WI38 (cell line): ENCODE results near the gene NRCAM.
"Not testable (repeated sequence)": the region's sequence is repeated elsewhere in the genome, so short reads cannot be mapped to it uniquely, and the experiment has no call there.

Experiments
- H3K4me3 ChIP-seq: 2 replicates; pipeline ENCODE4 v1.5.1; 2011; ENCODE audit warnings: low read depth, mild to moderate bottlenecking, control low read depth, low read length
- TF ChIP-seq, protein P1 (sequence below): IDR thresholded peaks from 2 replicates; pipeline ENCODE4 v1.5.1; 2012; ENCODE audit warnings: low read depth, mild to moderate bottlenecking, control low read depth, low read length

Gene NRCAM

DNA sequence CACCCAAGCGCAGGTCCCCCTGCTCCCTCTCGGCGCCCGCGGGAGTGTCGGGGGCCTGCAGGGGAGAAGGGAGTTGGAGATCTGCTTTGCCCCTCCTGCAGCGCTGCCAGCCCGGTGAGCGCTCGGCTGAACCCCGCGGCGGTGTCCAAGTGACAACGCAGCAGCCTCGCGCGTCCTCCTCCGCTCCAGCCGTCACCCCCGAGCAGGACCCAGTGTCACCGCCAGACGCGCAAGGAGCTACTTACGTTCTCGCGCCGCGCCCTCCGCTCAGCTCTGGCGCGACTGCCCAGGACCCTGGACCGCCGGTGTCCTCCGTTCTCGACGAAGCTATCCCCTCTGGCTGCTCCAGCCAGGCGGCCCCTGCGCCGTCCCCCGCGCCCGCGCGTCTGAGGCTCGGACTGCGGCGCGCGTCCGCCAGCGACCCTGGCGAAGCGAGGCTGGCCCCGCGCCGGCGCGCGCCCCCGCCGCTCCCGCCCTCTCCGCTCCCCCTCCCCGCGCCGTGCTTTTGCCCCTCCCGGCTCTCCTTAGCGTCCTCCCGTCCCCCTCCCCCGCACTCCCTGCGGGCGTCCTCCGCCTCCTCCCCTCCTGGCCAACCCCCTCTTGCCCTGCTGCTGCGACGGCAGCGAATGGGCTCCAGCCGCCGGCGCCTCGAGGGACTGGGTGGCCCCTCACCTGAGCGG, at the start of gene NRCAM:
TSS of gene NRCAM (minus strand) at position 439 of the 680 bp plus-strand sequence. CDS start 216,372 bp downstream, outside the sequence.
- TF ChIP-seq, protein P1, sequence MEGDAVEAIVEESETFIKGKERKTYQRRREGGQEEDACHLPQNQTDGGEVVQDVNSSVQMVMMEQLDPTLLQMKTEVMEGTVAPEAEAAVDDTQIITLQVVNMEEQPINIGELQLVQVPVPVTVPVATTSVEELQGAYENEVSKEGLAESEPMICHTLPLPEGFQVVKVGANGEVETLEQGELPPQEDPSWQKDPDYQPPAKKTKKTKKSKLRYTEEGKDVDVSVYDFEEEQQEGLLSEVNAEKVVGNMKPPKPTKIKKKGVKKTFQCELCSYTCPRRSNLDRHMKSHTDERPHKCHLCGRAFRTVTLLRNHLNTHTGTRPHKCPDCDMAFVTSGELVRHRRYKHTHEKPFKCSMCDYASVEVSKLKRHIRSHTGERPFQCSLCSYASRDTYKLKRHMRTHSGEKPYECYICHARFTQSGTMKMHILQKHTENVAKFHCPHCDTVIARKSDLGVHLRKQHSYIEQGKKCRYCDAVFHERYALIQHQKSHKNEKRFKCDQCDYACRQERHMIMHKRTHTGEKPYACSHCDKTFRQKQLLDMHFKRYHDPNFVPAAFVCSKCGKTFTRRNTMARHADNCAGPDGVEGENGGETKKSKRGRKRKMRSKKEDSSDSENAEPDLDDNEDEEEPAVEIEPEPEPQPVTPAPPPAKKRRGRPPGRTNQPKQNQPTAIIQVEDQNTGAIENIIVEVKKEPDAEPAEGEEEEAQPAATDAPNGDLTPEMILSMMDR: no peak
- peak within 1 kb of the TSS; percentile 50 for H3K4me3 ChIP-seq

DNA sequence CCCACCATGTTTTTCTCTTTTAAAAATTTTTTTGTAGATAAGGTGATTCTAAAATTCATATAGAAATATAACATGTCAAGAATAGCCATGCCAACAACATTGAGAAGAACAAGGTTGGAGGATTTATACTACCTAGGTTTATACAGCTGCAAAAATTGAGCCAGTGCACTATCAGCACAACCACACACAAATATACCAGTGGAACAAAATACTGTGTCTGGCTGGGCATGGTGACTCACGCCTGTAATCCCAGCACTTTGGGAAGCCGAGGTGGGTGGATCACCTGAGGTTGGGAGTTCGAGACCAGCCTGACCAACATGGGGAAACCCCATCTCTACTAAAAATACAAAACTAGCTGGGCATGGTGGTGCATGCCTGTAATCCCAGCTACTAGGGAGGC, 48.3 kb upstream of the NRCAM start:
- not testable (repeated sequence) for H3K4me3 ChIP-seq

DNA sequence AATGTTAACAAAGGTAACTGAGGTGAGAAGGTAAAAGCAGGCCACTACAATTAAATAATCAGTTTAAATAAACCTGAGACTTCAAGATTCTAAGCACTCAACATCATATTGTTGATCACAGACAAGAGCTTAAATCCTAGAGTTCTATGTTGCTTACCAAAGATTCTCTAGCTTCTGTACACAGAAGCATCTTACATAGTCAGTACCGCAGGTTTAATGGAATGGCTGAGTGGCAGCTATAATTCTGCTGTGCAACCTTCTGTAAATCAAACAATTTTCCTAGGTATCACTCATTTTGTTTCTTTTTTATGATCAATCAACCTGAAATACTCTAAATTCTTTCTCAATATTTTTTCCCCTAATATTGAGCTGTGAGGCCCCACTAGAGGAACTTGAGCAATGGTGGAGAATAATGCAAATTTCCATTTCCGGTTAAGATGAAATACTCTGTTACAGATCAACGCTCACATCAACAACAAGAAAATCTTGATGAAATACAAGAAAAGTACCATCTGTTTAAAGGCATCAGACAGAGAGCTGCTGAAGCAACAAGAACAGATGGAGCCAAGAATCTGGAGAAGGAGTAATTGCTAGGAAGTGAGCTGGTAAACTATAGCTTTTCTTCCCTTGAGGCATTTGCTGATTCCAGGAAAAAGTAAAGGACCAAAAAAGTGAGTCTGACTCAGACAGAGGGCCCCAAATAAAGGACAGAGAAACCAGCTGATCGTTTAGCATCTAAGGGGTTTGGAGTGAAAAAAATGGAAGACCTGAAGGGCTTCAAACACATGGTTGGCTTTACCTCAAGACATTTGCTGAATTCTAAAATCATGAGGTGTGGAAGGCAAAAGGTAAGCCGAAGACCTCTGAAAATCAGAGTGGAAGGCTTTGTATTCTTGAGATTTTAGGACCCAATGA, 47.1 kb upstream of the NRCAM start:
- TF ChIP-seq, protein P1: no peak
- no peak overlapping the region for H3K4me3 ChIP-seq

DNA sequence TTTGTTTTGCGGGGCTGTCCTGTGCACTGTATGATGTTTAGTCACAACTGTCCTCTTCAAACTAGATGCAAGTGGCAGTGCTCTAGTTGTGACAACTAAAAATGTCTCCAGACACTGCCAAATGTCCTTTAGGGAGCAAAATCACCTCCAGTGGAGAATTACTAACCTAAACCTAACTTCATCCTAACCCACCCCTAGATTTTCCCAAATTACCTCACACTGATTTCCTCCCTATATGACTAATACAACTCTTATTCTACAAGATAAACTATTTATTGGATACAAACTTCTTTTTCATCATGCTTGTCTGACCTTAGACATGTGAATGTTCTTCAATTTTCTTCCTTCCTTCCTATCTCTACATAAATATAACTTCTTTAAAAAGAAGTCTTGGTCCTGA, 43.3 kb upstream of the NRCAM start:
- TF ChIP-seq, protein P1: no peak
- peak overlapping the region; percentile 8; the same call in 1 of the 2 replicates for H3K4me3 ChIP-seq

DNA sequence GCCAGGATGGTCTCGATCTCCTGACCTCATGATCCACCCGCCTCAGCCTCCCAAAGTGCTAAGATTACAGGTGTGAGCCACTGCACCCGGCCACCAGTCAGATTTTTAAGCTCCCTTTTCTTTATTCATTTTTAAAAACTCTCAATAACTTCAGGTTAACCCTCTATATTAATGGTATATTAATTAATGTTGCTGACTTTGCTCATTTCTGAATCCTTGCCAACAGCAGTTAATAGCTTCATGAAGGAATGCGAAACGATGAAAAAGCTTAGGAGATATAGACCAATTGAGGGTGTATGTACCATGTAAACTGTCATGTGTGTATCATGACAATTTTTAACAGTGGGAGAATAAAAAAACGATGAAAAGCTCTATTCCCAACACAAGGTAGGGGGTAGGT, 42.2 kb upstream of the NRCAM start:
- no peak overlapping the region for H3K4me3 ChIP-seq
- TF ChIP-seq, protein P1: no peak

DNA sequence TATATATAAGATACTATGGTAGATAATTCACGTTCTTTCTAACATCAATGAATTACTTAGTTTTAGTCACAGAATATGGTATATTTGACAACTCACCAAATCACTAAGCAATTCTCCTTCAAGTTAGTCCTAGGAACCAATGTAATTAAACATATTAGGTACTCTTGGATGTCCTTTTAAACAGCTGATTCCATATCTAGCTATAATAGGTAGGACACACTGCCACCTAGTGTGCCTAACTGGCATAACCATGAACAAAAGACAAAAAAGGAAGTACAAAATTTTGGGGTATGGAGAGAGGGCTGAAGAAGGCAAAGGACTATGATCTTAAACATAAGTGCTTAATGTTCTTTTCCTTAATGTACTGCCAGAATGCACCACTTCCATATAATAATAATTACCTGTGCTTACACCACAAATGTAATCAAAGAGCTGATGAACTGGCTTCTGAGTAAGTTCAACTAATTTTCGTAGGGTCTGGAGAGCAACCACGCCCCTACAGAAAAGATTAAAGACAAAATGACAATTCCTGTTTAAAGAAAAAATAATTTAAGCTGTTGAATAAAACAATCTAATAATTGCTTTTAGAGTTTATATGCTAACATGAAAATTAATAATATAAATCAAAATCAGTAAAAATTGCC, 41.0 kb upstream of the NRCAM start:
- H3K4me3 ChIP-seq: no peak overlapping the region
- TF ChIP-seq, protein P1: peak; percentile 62

DNA sequence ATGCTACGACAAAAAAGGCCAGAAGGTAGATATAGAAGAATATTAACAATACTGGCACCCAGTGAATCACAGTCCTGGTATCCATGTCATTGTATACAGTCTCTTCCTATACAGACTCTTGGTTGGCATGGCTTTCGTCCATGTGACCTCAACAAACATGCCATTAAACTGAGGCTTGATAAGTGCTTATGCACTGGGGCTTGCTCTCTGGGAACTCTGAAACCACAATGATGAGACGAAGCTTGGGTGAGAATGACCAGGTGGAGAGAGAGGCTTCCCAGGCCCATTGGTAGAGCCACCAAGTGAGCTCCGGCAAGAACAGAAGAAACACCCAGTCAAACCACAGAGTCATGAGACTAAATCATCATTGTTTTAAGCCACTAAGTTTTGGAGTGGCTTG, 36.5 kb upstream of the NRCAM start:
- H3K4me3 ChIP-seq: no peak overlapping the region
- TF ChIP-seq, protein P1: no peak
